Endothelial cell of umbilical vein (primary cell): ENCODE measurements around the gene TESK2. TPM values are rescaled to one million over a fixed set of nuclear protein-coding genes. Genes with fewer than 3 reads are reported as not detected.

Experiments used
- BruUV-seq: library from RNA; stranded (reverse); fragments of 400-500 nt; replicated peaks from 2 replicates; lab custom pipeline; 2021; lab: Mats Ljungman, UMichigan
- CTCF ChIA-PET: fragments of 300-600, 350-600 bp; sonication (Branson Sonifier 250); formaldehyde crosslinking; loops from one replicate; lab custom pipeline; 2021; ENCODE audit warnings: antibody characterized with exemption, inconsistent platforms; lab: Charles Lee
- POLR2A ChIA-PET: fragments of 300-600, 350-600 bp; sonication (Branson Sonifier 250); formaldehyde crosslinking; loops from one replicate; lab custom pipeline; 2021; ENCODE audit warnings: antibody characterized with exemption, inconsistent platforms; lab: Charles Lee
- DNase-seq: peaks from one replicate; pipeline ENCODE4 v3.0.0-alpha.2; 2011; ENCODE audit warnings: low read depth, low spot score
- FAIRE-seq: peaks from 2 replicates; lab custom pipeline; 2011; peaks lifted over from hg19 to GRCh38; lab: Jason Lieb, UNC
- H2AFZ ChIP-seq: 2 replicates; pipeline ENCODE4 v1.6.0; 2012; ENCODE audit warnings: low read depth, low read length, control low read depth, inconsistent platforms
- H3K27ac ChIP-seq: 2 replicates; pipeline ENCODE4 v1.5.1; 2011; ENCODE audit warnings: low read depth, mild to moderate bottlenecking, control low read depth, low read length, moderate library complexity; ENCODE audit not compliant: insufficient read depth
- H3K27me3 ChIP-seq, 2 experiments: 2 replicates each; pipeline versions ENCODE4 v1.6.0 to v1.6.1; 2011; ENCODE audit warnings: low read length in 2 of 2, mixed read lengths in 1 of 2; ENCODE audit not compliant: control insufficient read depth in 2 of 2, insufficient read depth in 2 of 2
- H3K36me3 ChIP-seq, 2 experiments: 2 replicates in 1 of 2; 3 replicates in 1 of 2; pipeline ENCODE4 v1.5.1; 2011; ENCODE audit warnings: low read length in 2 of 2, mild to moderate bottlenecking in 1 of 2, moderate library complexity in 1 of 2; ENCODE audit not compliant: control insufficient read depth in 2 of 2, insufficient read depth in 2 of 2; ENCODE audit errors: extremely low read depth in 1 of 2
- H3K4me1 ChIP-seq: 3 replicates; pipeline ENCODE4 v1.5.1; 2011; ENCODE audit warnings: mild to moderate bottlenecking, low read length; ENCODE audit not compliant: control insufficient read depth, insufficient read depth; ENCODE audit errors: extremely low read depth
- H3K4me2 ChIP-seq: 2 replicates; pipeline ENCODE4 v1.6.1; 2011; ENCODE audit warnings: low read length, control low read depth, mixed read lengths; ENCODE audit not compliant: insufficient read depth
- H3K4me3 ChIP-seq, 3 experiments: fragments of 200-600 bp in 1 of 3; sonication (generic), shearing (Covaris generic) in 1 of 3; replicated peaks in 1 of 3; 2 replicates each; pipeline ENCODE4 v1.5.1; 2011 to 2016; ENCODE audit warnings: control low read depth in 3 of 3, low read length in 3 of 3, mild to moderate bottlenecking in 2 of 3, inconsistent platforms in 1 of 3, low read depth in 1 of 3, moderate library complexity in 1 of 3; ENCODE audit not compliant: insufficient read depth in 1 of 3
- H3K79me2 ChIP-seq: 2 replicates; pipeline ENCODE4 v1.6.0; 2012; ENCODE audit warnings: low read length, inconsistent platforms; ENCODE audit not compliant: control insufficient read depth, insufficient read depth
- H3K9ac ChIP-seq: replicated peaks from 2 replicates; pipeline ENCODE3; 2011; ENCODE audit warnings: low read length, control low read depth; ENCODE audit not compliant: insufficient read depth; ENCODE audit errors: extremely low read depth
- H3K9me1 ChIP-seq: replicated peaks from 3 replicates; pipeline ENCODE4 v1.6.0; 2011; ENCODE audit warnings: mild to moderate bottlenecking, low read length; ENCODE audit not compliant: control insufficient read depth, insufficient read depth; ENCODE audit errors: extremely low read depth
- H3K9me3 ChIP-seq: replicated peaks from 2 replicates; pipeline ENCODE4 v1.5.1; 2012; ENCODE audit warnings: low read length, inconsistent platforms; ENCODE audit not compliant: control insufficient read depth, insufficient read depth
- H4K20me1 ChIP-seq: replicated peaks from 2 replicates; pipeline ENCODE3; 2011; ENCODE audit warnings: mild to moderate bottlenecking, low read length; ENCODE audit not compliant: control insufficient read depth, insufficient read depth; ENCODE audit errors: extremely low read depth
- CTCF ChIP-seq, 2 donors: IDR thresholded peaks; 1 replicate in 1 of 2; 2 replicates in 1 of 2; pipeline ENCODE4 v1.5.1; 2011; ENCODE audit warnings: low read length in 2 of 2, mild to moderate bottlenecking in 2 of 2, moderate library complexity in 2 of 2, control low read depth in 1 of 2, inconsistent platforms in 1 of 2, low read depth in 1 of 2; ENCODE audit not compliant: insufficient read depth in 1 of 2; ENCODE audit errors: extremely low read depth in 1 of 2
- EZH2 ChIP-seq: IDR thresholded peaks from 2 replicates; pipeline ENCODE4 v1.6.1; 2012; ENCODE audit warnings: borderline replicate concordance, low read depth, mild to moderate bottlenecking, moderate library complexity, low read length, inconsistent platforms; ENCODE audit not compliant: severe bottlenecking
- FOS ChIP-seq: IDR thresholded peaks from 2 replicates; pipeline ENCODE4 v1.6.1; 2011; ENCODE audit warnings: mild to moderate bottlenecking, low read length, moderate library complexity, borderline replicate concordance; ENCODE audit not compliant: insufficient read depth
- GATA2 ChIP-seq: IDR thresholded peaks from 2 replicates; pipeline ENCODE4 v1.7.0; 2011; ENCODE audit warnings: low read depth, mild to moderate bottlenecking, moderate library complexity, mixed read lengths, low read length; ENCODE audit not compliant: insufficient read length, insufficient read depth
- JUN ChIP-seq: IDR thresholded peaks from 2 replicates; pipeline ENCODE4 v1.6.1; 2011; ENCODE audit warnings: borderline replicate concordance, low read depth; ENCODE audit not compliant: insufficient read length, insufficient read depth
- MAX ChIP-seq: IDR thresholded peaks from 2 replicates; pipeline ENCODE4 v1.6.1; 2011; ENCODE audit not compliant: insufficient read depth, insufficient read length
- MYC ChIP-seq: IDR thresholded peaks from one replicate; pipeline ENCODE4 v1.6.1; 2011; ENCODE audit warnings: mild to moderate bottlenecking, low read depth, low read length
- POLR2A ChIP-seq: IDR thresholded peaks from 2 replicates; pipeline ENCODE4 v1.6.1; 2012; ENCODE audit warnings: low read depth, mild to moderate bottlenecking, control low read depth, low read length
- POLR2AphosphoS5 ChIP-seq: IDR thresholded peaks from 2 replicates; pipeline ENCODE4 v1.6.1; 2012; ENCODE audit warnings: low read depth, mild to moderate bottlenecking, control low read depth, low read length, moderate library complexity; ENCODE audit not compliant: insufficient read depth
- dilution Hi-C: fragments of 300-500 bp; cut with MboI; formaldehyde crosslinking; loops from one replicate; pipeline ENCODE4 v1.15.0; 2019; ENCODE audit warnings: low sequenced_read_pairs; ENCODE audit not compliant: extremely low pct_ligation_motif_present
- intact Hi-C: fragments of 100-400 bp; cut with micrococcal nuclease; formaldehyde crosslinking; loops from one replicate; pipeline ENCODE4 v1.10.0; 2022
- polyA plus RNA-seq, 4 experiments: library from polyadenylated mRNA; depleted of rRNA in 3 of 4; stranded (reverse) in 3 of 4; unstranded in 1 of 4; fragments of >200 nt; gene quantifications; 2 replicates each; pipeline versions ENCODE4 v1.2.1 to v1.2.3, GENCODE V29; 2011 to 2012; ENCODE audit warnings: missing spikeins in 1 of 4
- total RNA-seq: library from RNA; stranded (reverse); gene quantifications from 2 replicates; pipeline ENCODE4 v1.2.3, GENCODE V29; 2021

Gene TESK2
- total and polyA plus RNA-seq, 2 donors (not counting 3 experiments of a cell fraction or from before 2014, with no cell fraction given), result 2.1 to 2.6 TPM

GRCh38 chr1:45373573-45373972 lies 117.4 kb downstream of the TESK2 start:
- BruUV-seq, result no TSS peak
- intact Hi-C loops (no loop called here), dilution Hi-C loops (loop anchor here (25.0 kb wide), 1 partner anchor 114 kb away; the partner anchor contains the start of gene TESK2)
- TF ChIP-seq MYC (no peak), POLR2AphosphoS5 (no peak), CTCF (IDR thresholded peaks at IDR 0.05; ENCODE audit: extremely low read depth in 1 of 2, insufficient read depth in 1 of 2, low read depth in 1 of 2, low read length in 2 of 2) (no peak), MAX (no peak), FOS (no peak), JUN (no peak), EZH2 (no peak), POLR2A (no peak), GATA2 (no peak)
- no peaks in the 10 kb centered on the region for H3K36me3 ChIP-seq
- FAIRE-seq (no peak), DNase-seq (no peak)
- no peak overlapping the region for H3K27ac ChIP-seq
- ChIA-PET CTCF (interaction anchor here (0.7 to 1.6 kb wide), 6 partner anchors 9 to 119 kb away, joined by 3 to 8 read pairs (median 4); no protein-coding TSS in a partner anchor), POLR2A (no interaction called here)
- peaks cover 0 to 1% of the 10 kb centered on the region in 2 experiments for H3K27me3 ChIP-seq
- no peaks in the 10 kb centered on the region for H3K4me1 ChIP-seq
- no peak overlapping the region for H2AFZ ChIP-seq
- H3K9me3 ChIP-seq, result no peaks in the 10 kb centered on the region
- H3K9me1 ChIP-seq, result no peaks in the 10 kb centered on the region
- no peak overlapping the region for H3K9ac ChIP-seq
- H3K4me3 ChIP-seq, result no peak overlapping the region
- H3K4me2 ChIP-seq, result no peak overlapping the region
- H4K20me1 ChIP-seq, result no peaks in the 10 kb centered on the region
- no peaks in the 10 kb centered on the region for H3K79me2 ChIP-seq
